GM12872 (cell line): Measurements from ENCODE around the gene HSD17B11.

Experiments
- TF ChIP-seq, protein P1 (sequence below): IDR thresholded peaks from 3 replicates; pipeline ENCODE4 v1.5.1; 2011; ENCODE audit warnings: low read depth, mild to moderate bottlenecking, low read length, moderate library complexity; ENCODE audit not compliant: insufficient read depth

The HSD17B11 gene

DNA sequence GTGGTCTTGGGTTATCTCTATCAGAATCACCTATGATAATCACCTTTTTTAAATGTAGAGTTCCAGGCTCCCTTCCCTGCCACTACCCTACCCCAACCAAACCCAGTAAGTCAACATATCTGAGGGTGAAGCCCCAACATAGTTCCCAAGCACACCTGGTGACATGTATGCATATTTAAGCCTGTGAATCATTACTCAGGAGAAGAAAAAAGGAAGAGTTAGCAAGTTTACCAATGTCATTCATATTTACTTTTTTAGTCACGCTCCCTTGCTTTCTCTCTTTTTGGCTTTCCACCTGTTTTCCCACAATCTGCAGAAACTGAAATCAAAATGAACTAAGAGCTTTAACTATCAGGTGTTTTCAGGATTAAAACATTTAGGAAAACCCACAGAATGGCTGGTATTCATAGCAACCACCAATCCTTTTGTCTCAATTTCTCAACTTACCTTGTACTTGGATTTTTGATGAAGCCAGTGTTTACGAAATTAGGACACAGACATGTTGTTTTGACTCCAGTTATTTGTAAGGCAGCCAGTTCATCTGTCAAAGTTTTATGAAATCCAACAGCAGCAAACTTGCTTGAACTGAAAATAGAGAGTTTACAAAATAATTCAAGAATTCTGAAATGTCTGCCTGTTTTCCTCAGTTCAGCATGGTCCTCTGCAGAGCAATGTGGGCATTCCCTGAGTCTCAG is 34.0 kb downstream of the HSD17B11 start:
- TF ChIP-seq, protein P1, sequence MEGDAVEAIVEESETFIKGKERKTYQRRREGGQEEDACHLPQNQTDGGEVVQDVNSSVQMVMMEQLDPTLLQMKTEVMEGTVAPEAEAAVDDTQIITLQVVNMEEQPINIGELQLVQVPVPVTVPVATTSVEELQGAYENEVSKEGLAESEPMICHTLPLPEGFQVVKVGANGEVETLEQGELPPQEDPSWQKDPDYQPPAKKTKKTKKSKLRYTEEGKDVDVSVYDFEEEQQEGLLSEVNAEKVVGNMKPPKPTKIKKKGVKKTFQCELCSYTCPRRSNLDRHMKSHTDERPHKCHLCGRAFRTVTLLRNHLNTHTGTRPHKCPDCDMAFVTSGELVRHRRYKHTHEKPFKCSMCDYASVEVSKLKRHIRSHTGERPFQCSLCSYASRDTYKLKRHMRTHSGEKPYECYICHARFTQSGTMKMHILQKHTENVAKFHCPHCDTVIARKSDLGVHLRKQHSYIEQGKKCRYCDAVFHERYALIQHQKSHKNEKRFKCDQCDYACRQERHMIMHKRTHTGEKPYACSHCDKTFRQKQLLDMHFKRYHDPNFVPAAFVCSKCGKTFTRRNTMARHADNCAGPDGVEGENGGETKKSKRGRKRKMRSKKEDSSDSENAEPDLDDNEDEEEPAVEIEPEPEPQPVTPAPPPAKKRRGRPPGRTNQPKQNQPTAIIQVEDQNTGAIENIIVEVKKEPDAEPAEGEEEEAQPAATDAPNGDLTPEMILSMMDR, result no peak

DNA sequence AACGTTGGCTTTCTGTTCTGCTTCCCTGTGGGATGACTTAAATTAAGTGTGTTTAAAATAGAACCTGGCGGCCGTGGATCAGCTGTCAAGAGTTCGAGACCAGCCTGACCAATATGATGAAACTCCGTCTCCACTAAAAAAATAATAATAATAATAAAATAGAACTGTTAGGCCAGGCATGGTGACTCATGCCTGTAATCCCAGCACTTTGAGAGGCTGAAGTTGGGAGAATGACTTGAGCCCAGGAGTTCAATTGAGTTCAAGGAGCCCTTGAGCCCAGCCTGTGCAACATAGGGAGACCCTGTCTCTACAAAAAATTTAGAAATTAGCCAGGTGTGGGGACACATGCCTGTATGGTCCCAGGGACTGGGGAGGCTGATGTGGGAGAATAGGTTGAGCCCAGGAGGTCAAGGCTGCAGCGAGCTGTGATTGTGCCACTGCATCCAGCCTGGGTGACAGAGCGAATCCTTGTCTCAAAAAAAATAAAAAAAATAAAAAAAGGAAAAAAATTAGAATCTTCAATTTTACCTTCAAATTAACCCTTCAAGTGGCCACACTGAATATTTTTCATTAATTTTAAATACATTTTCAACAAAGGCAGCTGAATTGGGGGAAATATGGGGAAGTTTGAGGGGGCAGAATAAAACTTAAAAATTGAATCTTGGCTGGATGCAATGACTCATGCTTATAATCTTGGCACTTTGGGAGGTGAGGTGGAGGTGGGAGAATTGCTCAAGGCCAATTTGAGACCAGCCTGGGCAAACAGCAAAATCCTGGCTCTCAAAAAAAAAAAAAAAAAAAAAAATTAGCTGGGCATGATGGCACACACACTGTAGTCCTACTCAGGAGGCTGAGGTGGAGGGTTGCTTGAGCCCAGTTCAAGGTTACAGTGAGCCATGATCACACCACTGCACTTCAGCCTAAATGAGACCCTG is 36.6 kb downstream of the HSD17B11 start:
- TF ChIP-seq, protein P1, result no peak

DNA sequence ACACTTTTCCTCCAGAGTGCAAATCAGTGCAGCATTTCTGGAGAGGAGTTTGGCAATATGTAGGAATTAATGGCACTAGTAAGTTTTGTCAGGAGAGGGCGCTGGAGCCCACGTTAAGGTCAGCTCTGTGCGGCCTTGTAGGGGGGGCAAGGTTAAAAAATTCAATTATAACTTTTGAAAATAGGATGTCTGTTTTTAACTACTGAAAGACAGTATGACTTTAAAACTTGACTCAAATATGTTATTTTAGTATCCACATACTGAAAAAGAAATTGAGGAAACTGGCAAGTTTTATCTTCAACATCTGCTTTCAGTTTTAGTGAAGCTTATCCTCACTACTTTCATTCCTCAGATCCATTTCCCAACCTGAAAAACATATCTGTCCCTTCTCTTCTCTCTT is 37.4 kb downstream of the HSD17B11 start:
- TF ChIP-seq, protein P1, result peak; percentile 60

DNA sequence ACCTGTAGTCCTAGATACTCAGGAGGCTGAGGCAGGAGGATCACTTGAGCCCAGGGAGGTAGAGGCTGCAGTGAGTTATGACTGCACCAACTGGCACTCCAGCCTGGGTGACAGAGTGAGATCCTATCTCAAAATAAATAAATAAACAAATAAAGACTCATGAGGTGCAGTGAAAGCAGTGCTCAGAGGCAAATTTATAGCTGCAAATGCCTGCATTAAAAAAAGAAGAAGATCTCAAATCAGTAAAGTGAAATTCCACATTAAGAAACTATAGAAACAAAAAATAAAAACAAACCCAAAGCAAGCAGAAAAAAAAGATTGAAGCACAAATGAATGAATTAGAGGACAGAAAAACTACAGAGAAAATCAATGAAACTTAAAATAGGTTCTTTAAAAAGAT is 45.8 kb downstream of the HSD17B11 start:
- TF ChIP-seq, protein P1, result no peak

DNA sequence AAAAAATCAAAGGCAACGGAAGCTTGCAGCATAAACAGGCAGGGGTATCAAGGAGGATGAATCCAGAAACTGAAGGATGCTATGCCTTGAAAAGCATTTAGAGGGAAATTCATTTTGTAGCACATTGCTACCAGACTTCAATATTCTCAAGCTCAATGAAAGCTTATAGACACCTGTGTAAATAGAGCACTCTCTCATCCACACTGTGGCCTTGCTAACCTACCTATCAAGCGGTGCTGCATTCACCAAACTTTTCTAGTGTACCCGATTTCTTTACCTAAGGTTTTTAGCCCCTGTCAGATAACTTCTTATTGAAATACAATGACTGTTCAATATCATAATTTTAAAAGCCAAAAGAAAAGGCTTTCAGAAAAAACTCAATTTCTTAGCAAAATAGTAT is 48.1 kb downstream of the HSD17B11 start:
- TF ChIP-seq, protein P1, result no peak

DNA sequence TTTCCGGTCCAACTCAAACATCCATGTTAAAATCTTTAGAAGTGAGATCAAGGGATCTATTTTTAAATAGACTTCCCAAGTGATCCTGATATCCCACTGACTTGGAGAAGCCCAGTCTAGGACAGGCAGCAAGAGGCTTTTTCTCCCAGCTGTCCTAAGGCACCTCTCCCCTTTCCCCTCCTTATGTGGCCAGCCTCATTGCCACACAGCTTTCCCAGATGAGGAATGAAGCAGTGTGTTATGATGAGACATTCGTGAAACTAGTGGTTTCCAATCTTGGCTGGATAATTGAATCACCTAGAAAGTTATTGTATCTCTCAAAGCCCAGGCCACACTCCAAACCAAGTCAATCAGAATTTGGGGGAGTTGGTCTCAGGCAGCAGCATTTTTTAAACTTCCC is 51.5 kb downstream of the HSD17B11 start:
- TF ChIP-seq, protein P1, result no peak

DNA sequence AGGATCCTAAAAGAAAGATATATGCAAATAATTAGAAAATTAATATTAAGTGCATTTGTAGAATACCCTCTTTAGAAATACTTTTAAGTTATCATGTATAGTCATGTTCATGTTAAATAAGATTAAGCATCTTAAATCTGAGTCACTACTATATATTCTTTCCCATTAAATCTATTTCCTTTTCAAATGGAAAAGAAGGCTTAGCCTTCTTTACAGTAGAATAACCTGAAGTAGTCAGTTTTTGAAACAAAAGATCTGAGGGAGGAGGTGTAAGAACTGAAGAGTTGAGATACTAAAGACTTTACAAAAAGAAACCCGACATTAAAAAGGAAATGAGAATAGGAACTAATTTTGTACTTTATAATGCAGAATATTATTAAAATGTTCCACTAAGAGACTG is 53.6 kb downstream of the HSD17B11 start:
- TF ChIP-seq, protein P1, result no peak
